Measurements from ENCODE around the gene EEF1AKMT2. TPM values are rescaled to one million over a fixed set of nuclear protein-coding genes. Genes with fewer than 3 reads are reported as not detected.
A peak's percentile ranks its signal among the peaks of the same experiment; 100 is the strongest.

Gene EEF1AKMT2
- total and polyA plus RNA-seq, 9 of the 15 experiments (the other 6 are each of a cell fraction or from before 2014, with no cell fraction given) = 9.3 to 34.3 (median 23.7) TPM

- H3K4me1 ChIP-seq (replicated peaks in 1 of 2; ENCODE audit: control insufficient read depth in 2 of 2, insufficient read depth in 2 of 2, low read length in 2 of 2) = peaks cover 29 to 34% of the 10 kb centered on the region in 2 experiments; a peak in 4 of 5 replicates
- in situ Hi-C loops (cut with MboI) = loop anchor here (5.0 to 10.0 kb wide), 2 partner anchors 188 to 304 kb away; no protein-coding TSS in a partner anchor
- no peaks in the 10 kb centered on the region for H3K9me3 ChIP-seq (replicated peaks; ENCODE audit: control insufficient read depth, insufficient read depth, low read depth, low read length)
- no peak overlapping the region for H3K4me3 ChIP-seq
- ChIA-PET CTCF (ENCODE audit: low intra/inter-chr PET ratio) (interaction anchor here (0.7 to 2.5 kb wide), 2 partner anchors 200 to 979 kb away, joined by 3 to 15 read pairs; partner anchors contain the start of gene EDRF1), POLR2A (interaction anchor here (0.7 to 1.7 kb wide), 8 partner anchors 9 to 199 kb away, joined by 3 to 8 read pairs (median 3); no protein-coding TSS in a partner anchor)
- H2AFZ ChIP-seq (ENCODE audit: low read depth, low read length) = no peak overlapping the region
- ATAC-seq (no peak), FAIRE-seq (peak; percentile 70), DNase-seq (ENCODE audit: extremely low read depth in 1 of 4, low spot score in 3 of 4) (no peak)
- no peaks in the 10 kb centered on the region for H3K9me1 ChIP-seq (ENCODE audit: control insufficient read depth, insufficient read depth, low read length)
- H3K79me2 ChIP-seq (ENCODE audit: control insufficient read depth, insufficient read depth, low read length) = peaks cover 69% of the 10 kb centered on the region
- peaks cover 4% of the 10 kb centered on the region; the same call in 2 of the 3 replicates for H3K36me3 ChIP-seq (ENCODE audit: control insufficient read depth, insufficient read depth, low read length)
- BruUV-seq (replicated peaks) = no TSS peak
- intact Hi-C loops (cut with micrococcal nuclease) = loop anchor here (1.0 to 10.0 kb wide), 8 partner anchors 22 to 200 kb away; no protein-coding TSS in a partner anchor
- H3K27ac ChIP-seq (ENCODE audit: extremely low read depth, low read depth, low read length) = no peak overlapping the region
- peak overlapping the region in 1 of 2 experiments; percentile 65; a peak in 1 of 4 replicates for H3K9ac ChIP-seq (ENCODE audit: insufficient read depth in 1 of 2, low read depth in 2 of 2, low read length in 2 of 2)
- peak overlapping the region; percentile 36; the same call in 1 of the 2 replicates for H3K4me2 ChIP-seq (ENCODE audit: insufficient read depth, low read length)
- 32% methylated on average over 11 of the region's 18 CpGs for WGBS (ENCODE audit: insufficient coverage, low coverage, missing lambda C conversion rate)
- peaks cover 23% of the 10 kb centered on the region; the same call in 1 of the 2 replicates for H4K20me1 ChIP-seq (replicated peaks; ENCODE audit: control insufficient read depth, insufficient read depth, low read length)
- H3K27me3 ChIP-seq (ENCODE audit: control insufficient read depth in 2 of 2, insufficient read depth in 2 of 2, low read length in 2 of 2) = no peaks in the 10 kb centered on the region
- TF ChIP-seq SMARCB1 (IDR thresholded peaks at IDR 0.05; ENCODE audit: insufficient read length, low read depth) = no peak
- no peak for TF ChIP-seq POLR2H (tag; IDR thresholded peaks at IDR 0.05; ENCODE audit: low read depth)
- peak in 1 of 2 experiments; percentile 29; a peak in 1 of 4 replicates for TF ChIP-seq MNT (conservative IDR thresholded peaks at IDR 0.05)
- peak; percentile 77 for TF ChIP-seq MEIS2 (IDR thresholded peaks at IDR 0.05; ENCODE audit: partially characterized antibody)
- TF ChIP-seq ATF1 (CRISPR knock-in tag; IDR thresholded peaks at IDR 0.05) = no peak
- TF ChIP-seq ATF1 (tag; IDR thresholded peaks at IDR 0.05) = no peak
- no peak for TF ChIP-seq RNF219 (CRISPR knock-in tag; IDR thresholded peaks at IDR 0.05)
- TF ChIP-seq ZNF780A (CRISPR knock-in tag; IDR thresholded peaks at IDR 0.05) = no peak
- TF ChIP-seq ZNF165 (CRISPR knock-in tag; IDR thresholded peaks at IDR 0.05; ENCODE audit: borderline replicate concordance) = no peak
- no peak for TF ChIP-seq HES1 (IDR thresholded peaks at IDR 0.05; ENCODE audit: low read depth)
- no peak for TF ChIP-seq CBFA2T2 (conservative IDR thresholded peaks at IDR 0.05)
- no peak for TF ChIP-seq TCF7 (IDR thresholded peaks at IDR 0.05; ENCODE audit: borderline replicate concordance)
- TF ChIP-seq CREM (IDR thresholded peaks at IDR 0.05; ENCODE audit: low read depth) = no peak
- TF ChIP-seq MED1 (CRISPR knock-in tag; IDR thresholded peaks at IDR 0.05; ENCODE audit: borderline replicate concordance) = no peak
- no peak for TF ChIP-seq ZNF583 (CRISPR knock-in tag; IDR thresholded peaks at IDR 0.05)
- no peak for TF ChIP-seq ZSCAN29 (IDR thresholded peaks at IDR 0.05)
- 0 out of 2 replicates have a peak, but pooled peaks have one; percentile 22 for TF ChIP-seq MAFG (tag; conservative IDR thresholded peaks at IDR 0.05)
Measured at GRCh38 chr10:124740369-124741280, 51.1 kb downstream of the EEF1AKMT2 start.
